ELR (cell line): ENCODE measurements around the gene UBLCP1.
"Not testable (repeated sequence)": the region's sequence is repeated elsewhere in the genome, so short reads cannot be mapped to it uniquely, and the experiment has no call there.

Experiments
- DNase-seq: peaks from one replicate; pipeline ENCODE4 v3.0.0-alpha.2; 2015; ENCODE audit warnings: low read depth

The UBLCP1 gene

GRCh38 chr5:159252195-159252594 is 10.9 kb upstream of the UBLCP1 start:
- DNase-seq, result no peak

- peak; percentile 35 for DNase-seq
Observed at GRCh38 chr5:159257007-159257406, 6.1 kb upstream of the UBLCP1 start.

GRCh38 chr5:159257629-159258283 is 5.3 kb upstream of the UBLCP1 start:
- no peak for DNase-seq

DNA sequence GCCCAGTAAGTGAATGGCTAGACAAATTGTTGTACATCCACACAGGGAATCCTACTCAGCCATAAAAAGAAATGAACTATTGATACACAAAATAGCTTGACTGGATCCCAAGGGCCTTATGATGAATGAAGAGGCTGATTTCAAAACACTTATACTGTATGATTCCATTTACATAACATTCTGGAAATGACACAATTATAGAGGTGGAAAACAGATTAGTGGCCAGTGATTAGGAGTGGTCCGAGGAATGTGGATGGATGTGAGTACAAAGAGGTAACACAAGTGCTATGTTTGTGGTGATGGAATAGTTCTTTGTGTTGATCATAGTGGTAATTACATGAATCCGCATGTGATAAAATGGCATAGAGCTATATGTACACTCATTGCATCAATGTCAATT is 4.7 kb upstream of the UBLCP1 start:
- no peak for DNase-seq

GRCh38 chr5:159260212-159260611 is 2.9 kb upstream of the UBLCP1 start:
- not testable (repeated sequence) for DNase-seq

- peak; percentile 70 for DNase-seq
Observed at GRCh38 chr5:159262472-159262858, 625 bp upstream of the UBLCP1 start.

GRCh38 chr5:159263569-159263905 is 447 bp downstream of the UBLCP1 start:
- no peak for DNase-seq

DNA sequence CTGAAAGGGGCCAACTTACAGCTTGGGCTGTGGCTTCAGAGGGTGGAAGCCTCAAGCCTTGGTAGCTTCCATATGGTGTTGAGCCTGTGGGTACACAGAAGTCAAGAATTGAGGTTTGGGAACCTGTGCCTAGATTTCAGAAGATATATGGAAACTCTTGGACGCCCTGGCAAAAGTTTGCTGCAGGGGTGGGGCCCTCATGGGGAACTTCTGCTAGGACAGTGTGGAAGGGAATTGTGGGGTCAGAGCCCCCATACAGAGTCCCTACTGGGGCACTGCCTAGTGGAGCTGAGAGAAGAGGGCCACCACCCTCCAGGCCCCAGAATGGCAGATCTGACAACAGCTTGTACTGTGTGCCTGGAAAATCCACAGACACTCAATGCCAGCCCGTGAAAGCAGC is 3.7 kb downstream of the UBLCP1 start:
- not testable (repeated sequence) for DNase-seq

- DNase-seq, result no peak
Observed at GRCh38 chr5:159269723-159270122, 6.6 kb downstream of the UBLCP1 start.

DNA sequence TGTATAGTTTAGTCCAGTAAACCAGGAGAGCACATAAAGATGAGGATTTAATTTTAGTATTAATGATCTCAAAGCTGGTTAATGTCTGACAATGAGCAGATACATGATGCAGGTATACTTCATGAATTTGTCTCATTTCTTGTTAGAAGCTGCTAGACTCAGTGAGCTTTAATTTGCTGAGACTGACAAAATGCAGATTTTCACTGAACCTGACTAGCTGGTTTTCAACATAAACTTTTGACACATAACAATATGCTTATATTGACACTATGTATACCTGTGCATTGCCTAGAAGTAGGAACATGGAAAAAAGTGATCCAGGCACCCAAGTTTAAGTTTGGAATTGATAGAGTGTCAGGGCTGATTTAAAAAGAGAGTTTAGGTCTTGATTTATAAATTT is 10.8 kb downstream of the UBLCP1 start:
- DNase-seq, result no peak

GRCh38 chr5:159274676-159275075 is 11.6 kb downstream of the UBLCP1 start:
- DNase-seq, result no peak

DNA sequence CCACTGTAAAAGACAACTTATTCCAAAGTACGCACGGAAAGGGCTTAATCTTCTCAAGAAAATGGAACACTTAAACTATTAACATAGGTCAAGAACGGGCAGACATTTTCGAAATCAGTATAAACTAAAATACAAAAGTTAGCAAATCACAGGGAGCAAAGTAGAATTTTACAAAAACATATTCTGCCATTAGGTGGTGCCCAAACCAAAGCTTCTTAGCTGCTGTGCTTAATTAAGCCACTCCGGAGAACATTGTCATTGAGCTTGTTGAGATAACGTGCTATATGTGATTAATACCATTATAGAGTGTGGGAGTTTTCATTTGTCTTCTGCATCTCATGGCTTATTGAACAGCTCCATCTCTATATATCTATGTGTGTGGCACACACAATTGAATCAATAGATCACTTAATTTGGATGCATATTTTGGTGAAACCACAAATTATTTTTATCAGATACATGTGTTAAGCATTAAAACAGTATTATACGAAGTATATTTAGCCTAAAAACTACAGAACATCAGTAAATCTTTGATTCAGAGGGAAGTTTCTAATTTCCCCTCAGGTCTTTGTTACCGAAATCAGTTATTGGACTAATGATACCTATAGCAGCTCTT is 23.4 kb downstream of the UBLCP1 start:
- peak; percentile 53 for DNase-seq

DNA sequence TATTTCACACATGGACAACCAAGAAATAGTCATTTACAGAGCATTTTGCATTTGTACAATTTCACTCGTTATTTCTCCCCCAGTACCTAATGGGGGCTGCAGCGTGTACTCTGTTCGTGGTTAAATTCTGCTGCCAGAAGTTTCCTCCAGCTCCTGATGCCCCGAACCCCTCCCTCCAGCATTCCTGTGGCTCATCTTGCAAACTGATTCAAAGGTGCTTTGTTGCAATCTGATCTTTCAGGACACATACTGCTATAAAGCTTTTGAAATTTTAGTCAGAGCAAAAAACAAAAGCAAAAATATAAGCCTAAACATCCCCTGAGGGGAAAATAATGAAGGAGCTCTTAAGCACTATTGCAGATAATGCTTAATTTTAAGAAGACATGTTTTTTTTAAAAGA is 27.7 kb downstream of the UBLCP1 start:
- peak; percentile 11 for DNase-seq

DNA sequence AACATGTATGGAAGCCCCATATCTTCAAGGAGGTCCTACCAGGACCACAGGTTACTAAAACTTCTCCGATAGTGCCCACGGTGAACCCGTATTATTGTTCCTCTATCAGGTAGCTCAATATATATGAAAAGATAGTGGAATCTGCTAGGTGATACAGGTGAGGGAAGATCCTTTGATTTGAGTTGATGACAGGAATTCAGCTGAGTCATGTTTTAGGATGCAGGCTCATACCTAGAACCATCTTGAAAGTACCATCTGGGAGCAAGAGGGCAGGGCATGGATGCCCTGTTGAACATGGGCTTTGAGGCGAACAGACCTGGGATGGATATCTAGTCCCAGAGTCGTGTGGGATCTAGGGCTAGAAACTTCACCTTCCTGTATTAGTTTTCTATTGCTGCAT is 31.8 kb downstream of the UBLCP1 start:
- no peak for DNase-seq

GRCh38 chr5:159297300-159297699 is 34.2 kb downstream of the UBLCP1 start:
- not testable (repeated sequence) for DNase-seq

GRCh38 chr5:159301466-159301865 is 38.4 kb downstream of the UBLCP1 start:
- DNase-seq, result peak; percentile 40

GRCh38 chr5:159301929-159302860 is 39.1 kb downstream of the UBLCP1 start:
- DNase-seq, result peak; percentile 22

- DNase-seq, result no peak
Observed at GRCh38 chr5:159303286-159303685, 40.2 kb downstream of the UBLCP1 start.

DNA sequence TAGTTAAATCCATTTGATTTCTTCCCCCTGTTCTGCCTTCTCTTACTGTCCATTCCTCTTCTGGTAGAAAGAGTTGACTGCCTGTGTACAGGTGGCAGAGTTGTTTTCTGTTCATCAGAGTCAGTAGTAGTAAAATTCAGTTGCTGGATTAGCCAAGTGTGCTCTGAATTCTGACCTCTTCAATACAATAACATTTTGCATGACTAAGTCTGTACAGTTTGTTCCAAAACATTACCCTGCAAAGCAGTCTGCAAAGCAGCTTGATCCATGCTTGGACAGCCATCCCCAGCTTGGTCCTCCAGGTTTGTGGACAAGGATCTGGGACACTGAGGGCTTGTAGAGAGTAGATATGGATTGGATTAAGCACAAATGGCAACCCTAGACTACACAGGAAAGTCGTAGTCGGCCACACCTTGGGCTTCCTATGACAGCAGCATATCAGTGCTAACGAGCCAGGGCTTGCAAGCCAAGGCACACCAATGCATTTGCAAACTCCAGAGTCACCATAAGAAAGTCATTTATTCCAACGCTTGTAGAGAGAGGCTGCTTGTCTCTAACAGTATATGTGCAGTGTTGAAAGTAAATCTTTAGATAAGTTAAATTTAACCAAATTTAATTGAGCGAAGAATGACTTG is 42.0 kb downstream of the UBLCP1 start:
- no peak for DNase-seq

GRCh38 chr5:159309689-159310433 is 46.8 kb downstream of the UBLCP1 start:
- DNase-seq, result no peak

DNA sequence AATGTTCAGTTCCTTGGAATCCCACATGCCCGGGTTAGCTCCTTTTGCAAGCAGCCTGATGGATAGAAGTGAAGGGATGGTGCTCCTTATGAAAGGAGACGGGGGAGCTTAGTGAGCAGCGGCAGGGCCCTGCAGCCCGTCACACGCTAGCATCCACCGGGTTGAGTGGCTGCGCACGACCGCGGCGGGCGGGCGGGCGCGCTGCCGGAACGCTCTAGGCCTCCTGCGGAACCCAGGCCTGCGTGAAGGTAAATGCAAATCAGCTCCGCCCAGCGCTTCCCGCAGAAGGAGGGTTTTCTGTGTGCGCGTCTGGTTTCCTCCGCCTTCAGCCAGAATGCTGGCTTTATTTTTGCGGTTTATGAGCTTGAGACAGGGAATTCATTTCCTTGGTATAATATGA is 47.4 kb downstream of the UBLCP1 start:
- DNase-seq, result no peak

DNA sequence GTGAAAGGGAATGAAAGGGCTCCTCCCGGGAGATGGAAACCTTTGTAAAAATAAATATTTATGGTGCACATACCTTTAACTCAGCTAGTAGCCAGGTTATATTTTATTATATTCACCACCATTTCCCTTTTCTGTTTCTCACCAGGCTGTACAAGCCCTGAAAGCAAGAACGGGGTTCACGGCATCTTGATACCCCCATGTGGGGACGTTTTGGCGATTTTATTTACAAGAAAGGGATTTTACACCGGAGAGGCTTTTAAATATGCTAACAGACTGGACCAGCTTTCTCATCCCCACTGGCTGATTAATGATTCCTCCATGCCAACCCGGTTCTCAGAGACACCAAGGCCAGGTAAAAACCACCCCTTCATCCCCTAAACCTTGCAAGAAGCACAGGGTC is 48.0 kb downstream of the UBLCP1 start:
- DNase-seq, result no peak
